GM10266 (cell line): ENCODE results near the gene CPB2.

ENCODE experiments used
- DNase-seq: peaks from one replicate; pipeline ENCODE4 v3.0.0; 2012; ENCODE audit errors: extremely low spot score
- TF ChIP-seq, protein P1 (sequence below): IDR thresholded peaks from 2 replicates; pipeline ENCODE4 v1.5.1; 2012; ENCODE audit warnings: mild to moderate bottlenecking, low read depth; ENCODE audit not compliant: control insufficient read depth, insufficient read depth; ENCODE audit errors: missing control alignments

The CPB2 gene

DNA sequence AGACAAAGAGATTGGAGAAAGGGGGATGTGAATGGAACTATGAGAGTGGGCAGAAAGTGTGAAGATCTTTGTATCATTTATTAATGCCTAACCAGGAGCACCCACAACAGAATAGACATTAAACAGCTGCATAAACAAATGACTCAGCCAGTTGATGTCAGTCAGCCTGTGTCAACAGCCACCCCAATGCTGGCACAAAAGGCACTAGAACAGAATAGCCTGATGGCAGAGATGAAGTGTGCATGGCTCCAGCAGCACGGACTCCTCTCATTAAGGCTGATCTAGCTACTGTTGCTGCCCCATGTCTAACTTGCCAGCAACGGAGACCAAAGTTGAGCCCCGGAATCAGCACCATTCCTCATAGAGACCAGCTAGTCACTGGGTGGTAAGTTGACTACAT lies 7.8 kb downstream of the CPB2 start:
- no peak for DNase-seq
- TF ChIP-seq, protein P1, sequence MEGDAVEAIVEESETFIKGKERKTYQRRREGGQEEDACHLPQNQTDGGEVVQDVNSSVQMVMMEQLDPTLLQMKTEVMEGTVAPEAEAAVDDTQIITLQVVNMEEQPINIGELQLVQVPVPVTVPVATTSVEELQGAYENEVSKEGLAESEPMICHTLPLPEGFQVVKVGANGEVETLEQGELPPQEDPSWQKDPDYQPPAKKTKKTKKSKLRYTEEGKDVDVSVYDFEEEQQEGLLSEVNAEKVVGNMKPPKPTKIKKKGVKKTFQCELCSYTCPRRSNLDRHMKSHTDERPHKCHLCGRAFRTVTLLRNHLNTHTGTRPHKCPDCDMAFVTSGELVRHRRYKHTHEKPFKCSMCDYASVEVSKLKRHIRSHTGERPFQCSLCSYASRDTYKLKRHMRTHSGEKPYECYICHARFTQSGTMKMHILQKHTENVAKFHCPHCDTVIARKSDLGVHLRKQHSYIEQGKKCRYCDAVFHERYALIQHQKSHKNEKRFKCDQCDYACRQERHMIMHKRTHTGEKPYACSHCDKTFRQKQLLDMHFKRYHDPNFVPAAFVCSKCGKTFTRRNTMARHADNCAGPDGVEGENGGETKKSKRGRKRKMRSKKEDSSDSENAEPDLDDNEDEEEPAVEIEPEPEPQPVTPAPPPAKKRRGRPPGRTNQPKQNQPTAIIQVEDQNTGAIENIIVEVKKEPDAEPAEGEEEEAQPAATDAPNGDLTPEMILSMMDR = no peak

DNA sequence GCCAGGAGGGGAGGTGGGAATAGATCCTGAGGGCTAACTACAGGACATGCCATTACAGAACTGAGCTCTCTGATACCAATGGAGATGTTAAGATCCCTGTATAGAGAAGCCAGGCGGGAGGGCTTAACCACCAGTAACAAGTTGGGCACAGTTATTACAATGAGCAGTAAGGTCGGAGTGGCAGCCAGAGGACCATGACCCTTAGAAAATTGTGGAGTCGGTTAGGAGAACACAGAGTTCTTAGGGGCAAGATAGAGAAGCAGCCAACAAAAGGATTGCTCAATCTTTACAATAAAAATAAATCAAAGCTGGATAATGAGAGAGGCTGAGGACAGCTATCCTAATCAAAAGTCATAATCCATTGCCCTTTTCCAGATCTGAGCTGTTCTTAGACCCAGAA lies 10.4 kb downstream of the CPB2 start:
- DNase-seq = no peak
- TF ChIP-seq, protein P1 = no peak

DNA sequence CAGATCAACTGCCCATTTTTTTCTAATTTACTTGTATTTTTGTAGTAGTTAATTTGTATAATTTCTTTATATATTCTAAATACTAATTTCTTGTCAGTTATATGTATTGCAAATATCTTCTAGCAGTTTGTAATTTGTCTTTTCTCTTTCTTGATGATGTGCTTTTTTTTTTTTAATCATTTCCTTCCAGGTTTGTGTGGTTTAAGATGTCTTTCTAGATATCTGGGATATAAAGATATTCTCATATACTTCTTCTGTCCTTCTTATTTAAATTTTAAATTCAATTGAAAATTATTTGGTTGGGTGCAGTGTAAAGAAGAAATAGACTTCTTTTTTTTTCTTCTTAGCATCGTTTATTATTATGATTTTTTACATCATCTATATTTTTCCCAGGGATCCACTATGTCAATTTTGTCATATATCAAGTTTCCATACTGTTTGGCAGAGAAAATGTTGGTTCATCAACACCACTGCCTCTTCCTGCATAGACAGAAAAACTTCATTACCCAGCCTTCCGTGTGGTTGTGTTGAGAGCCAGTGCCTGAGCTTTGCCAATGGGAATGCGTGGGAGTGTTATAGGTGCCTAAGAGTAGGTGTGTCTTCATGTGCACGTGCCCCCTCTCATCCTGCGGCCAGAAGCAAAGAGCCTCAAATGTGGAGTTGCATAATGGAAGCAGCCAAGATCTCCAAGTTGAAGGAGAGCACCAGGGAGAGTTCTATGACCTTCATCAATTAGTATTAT lies 15.8 kb downstream of the CPB2 start:
- DNase-seq = no peak
- TF ChIP-seq, protein P1 = no peak

DNA sequence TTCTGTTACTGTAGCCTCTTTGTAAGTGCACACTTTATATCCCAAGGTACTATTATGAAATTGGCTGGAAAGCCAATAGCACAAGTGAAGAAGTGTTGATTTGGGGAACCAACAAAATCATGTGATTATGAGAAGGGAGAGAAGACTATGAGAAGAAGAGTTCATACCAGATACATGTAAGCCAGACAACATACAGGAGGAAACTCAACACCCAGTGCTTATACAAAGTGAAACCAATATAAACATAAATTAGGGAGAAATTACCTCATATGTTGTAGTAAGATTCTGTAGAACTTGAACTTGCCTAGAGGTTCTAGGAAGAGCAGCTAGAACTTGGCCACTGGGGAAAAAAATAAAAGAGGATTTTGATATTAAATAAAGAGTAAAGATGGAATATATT lies 17.4 kb downstream of the CPB2 start:
- no peak for DNase-seq

DNA sequence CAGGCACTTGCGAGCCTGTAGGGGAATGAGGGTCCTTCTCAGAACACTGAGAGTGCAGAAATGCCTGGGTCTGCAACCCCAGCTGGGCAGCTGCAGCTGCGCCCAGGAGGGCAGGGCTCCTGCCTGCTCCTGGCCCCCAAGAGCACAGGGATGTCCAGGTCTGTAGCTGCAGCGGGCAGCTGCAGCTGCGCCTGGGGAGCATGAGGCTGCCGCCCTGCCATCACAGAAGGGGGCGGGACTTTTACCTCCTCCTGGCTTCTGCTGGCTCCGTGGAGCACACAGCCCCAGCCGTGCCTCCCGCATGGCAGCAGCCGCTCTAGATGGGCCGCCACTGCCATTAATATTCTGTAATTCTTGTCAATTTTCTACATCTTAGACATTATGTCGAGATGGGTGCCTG lies 17.8 kb downstream of the CPB2 start:
- TF ChIP-seq, protein P1 = no peak
- DNase-seq = no peak

More for the DNA sequence above, 17.4 kb downstream of the CPB2 start:
- TF ChIP-seq, protein P1 = no peak

DNA sequence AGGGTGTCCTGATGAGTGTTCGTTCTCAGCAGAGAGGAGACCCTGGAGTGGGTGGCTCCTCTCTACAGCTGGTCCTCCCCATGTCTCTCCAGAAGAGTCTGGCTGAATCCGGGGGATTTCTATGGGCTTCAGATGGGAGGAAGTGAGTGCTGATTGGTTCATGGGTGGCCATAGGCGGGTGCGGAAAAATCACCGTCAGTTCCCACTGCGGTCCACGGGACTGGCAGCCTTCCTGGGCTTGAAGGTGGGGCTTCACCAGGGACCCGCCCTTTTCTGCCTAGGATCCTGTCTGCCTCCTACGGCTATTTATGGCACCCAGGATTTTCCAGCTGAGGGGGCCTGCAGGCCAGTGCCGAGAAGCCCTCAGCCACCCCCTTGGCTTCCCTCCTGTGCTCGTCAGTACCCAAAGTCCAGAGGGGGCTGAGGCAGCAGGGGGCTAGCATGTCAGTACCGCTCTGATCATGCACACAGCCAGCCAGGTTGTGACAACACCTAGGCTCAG lies 18.4 kb downstream of the CPB2 start:
- DNase-seq = no peak
- TF ChIP-seq, protein P1 = no peak

DNA sequence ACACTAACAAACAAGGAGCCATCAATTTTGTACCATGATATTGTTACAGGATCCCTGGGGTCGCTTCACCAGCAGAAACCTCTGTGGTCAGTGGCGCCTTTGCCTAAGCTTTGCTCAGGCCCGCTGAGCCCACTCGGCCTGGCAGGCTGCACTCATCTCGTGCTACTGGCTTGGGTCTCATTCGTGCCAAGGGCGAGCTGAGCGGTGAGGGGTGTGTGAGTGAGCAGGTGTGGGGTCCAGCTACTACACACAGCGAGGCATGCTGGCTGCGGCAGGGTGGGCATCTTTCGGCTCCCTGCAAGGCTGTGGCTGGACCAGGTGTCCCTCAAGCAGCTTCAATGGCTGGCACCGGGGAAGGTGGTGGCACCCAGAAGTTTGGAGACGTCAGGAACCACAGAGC lies 19.1 kb downstream of the CPB2 start:
- TF ChIP-seq, protein P1 = no peak

More for the DNA sequence above, 19.1 kb downstream of the CPB2 start:
- DNase-seq = no peak
